ENCODE data around the gene MEGF11. TPM values are rescaled to one million over a fixed set of nuclear protein-coding genes. Genes with fewer than 3 reads are reported as not detected.

MEGF11 gene
- total RNA-seq, 1 donor from 2014 or later = not detected

- CTCF ChIA-PET = no interaction called here
- no peak for DNase-seq
- H3K27ac Mint-ChIP-seq = no peak overlapping the region
- no peaks in the 10 kb centered on the region for H3K36me3 Mint-ChIP-seq (ENCODE audit: low read depth)
- no peak overlapping the region for H3K4me3 Mint-ChIP-seq
- intact Hi-C loops (cut with micrococcal nuclease) = no loop called here
- no peak for TF ChIP-seq CTCF (IDR thresholded peaks at IDR 0.05)
- POLR2A ChIA-PET = no interaction called here
- no peaks in the 10 kb centered on the region for H3K4me1 Mint-ChIP-seq
- no peak for ATAC-seq (ENCODE audit: low read depth)
- H3K9me3 Mint-ChIP-seq = no peaks in the 10 kb centered on the region
- peaks cover 8% of the 10 kb centered on the region for H3K27me3 Mint-ChIP-seq
Observed at GRCh38 chr15:66072616-66073361, 180.8 kb downstream of the MEGF11 start.

GRCh38 chr15:66071921-66072295 lies 181.6 kb downstream of the MEGF11 start:
- TF ChIP-seq CTCF (IDR thresholded peaks at IDR 0.05) = no peak
- ChIA-PET CTCF (no interaction called here), POLR2A (no interaction called here)
- H3K27ac Mint-ChIP-seq = no peak overlapping the region
- ATAC-seq (ENCODE audit: low read depth) = no peak
- H3K27me3 Mint-ChIP-seq = peaks cover 8% of the 10 kb centered on the region
- H3K4me3 Mint-ChIP-seq = no peak overlapping the region
- DNase-seq = no peak
- H3K4me1 Mint-ChIP-seq = no peaks in the 10 kb centered on the region
- no peaks in the 10 kb centered on the region for H3K9me3 Mint-ChIP-seq
- intact Hi-C loops (cut with micrococcal nuclease) = no loop called here
- no peaks in the 10 kb centered on the region for H3K36me3 Mint-ChIP-seq (ENCODE audit: low read depth)

GRCh38 chr15:66071160-66071920 lies 182.2 kb downstream of the MEGF11 start:
- TF ChIP-seq CTCF (IDR thresholded peaks at IDR 0.05) = no peak
- ATAC-seq (ENCODE audit: low read depth) (no peak), DNase-seq (no peak)
- intact Hi-C loops (cut with micrococcal nuclease) = no loop called here
- no peak overlapping the region for H3K4me3 Mint-ChIP-seq
- H3K36me3 Mint-ChIP-seq (ENCODE audit: low read depth) = no peaks in the 10 kb centered on the region
- POLR2A ChIA-PET = no interaction called here
- H3K9me3 Mint-ChIP-seq = no peaks in the 10 kb centered on the region
- H3K27me3 Mint-ChIP-seq = peaks cover 8% of the 10 kb centered on the region
- H3K4me1 Mint-ChIP-seq = no peaks in the 10 kb centered on the region
- CTCF ChIA-PET = no interaction called here
- H3K27ac Mint-ChIP-seq = no peak overlapping the region

- ATAC-seq (ENCODE audit: low read depth) = no peak
- H3K36me3 Mint-ChIP-seq (ENCODE audit: low read depth) = no peaks in the 10 kb centered on the region
- no peaks in the 10 kb centered on the region for H3K4me1 Mint-ChIP-seq
- no peak for DNase-seq
- intact Hi-C loops (cut with micrococcal nuclease) = no loop called here
- no peak overlapping the region for H3K4me3 Mint-ChIP-seq
- no peak for TF ChIP-seq CTCF (IDR thresholded peaks at IDR 0.05)
- peaks cover 6% of the 10 kb centered on the region for H3K27me3 Mint-ChIP-seq
- ChIA-PET CTCF (no interaction called here), POLR2A (no interaction called here)
- H3K27ac Mint-ChIP-seq = no peak overlapping the region
- H3K9me3 Mint-ChIP-seq = no peaks in the 10 kb centered on the region
Observed at GRCh38 chr15:66070220-66070934, 183.2 kb downstream of the MEGF11 start.

- no peaks in the 10 kb centered on the region for H3K9me3 Mint-ChIP-seq
- peaks cover 10% of the 10 kb centered on the region for H3K27me3 Mint-ChIP-seq
- H3K36me3 Mint-ChIP-seq (ENCODE audit: low read depth) = no peaks in the 10 kb centered on the region
- ATAC-seq (ENCODE audit: low read depth) = no peak
- no peak for DNase-seq
- intact Hi-C loops (cut with micrococcal nuclease) = no loop called here
- H3K4me1 Mint-ChIP-seq = no peaks in the 10 kb centered on the region
- no peak for TF ChIP-seq CTCF (IDR thresholded peaks at IDR 0.05)
- no peak overlapping the region for H3K27ac Mint-ChIP-seq
- CTCF ChIA-PET = no interaction called here
- no peak overlapping the region for H3K4me3 Mint-ChIP-seq
- POLR2A ChIA-PET = no interaction called here
Observed at GRCh38 chr15:66069751-66070150, 183.8 kb downstream of the MEGF11 start.
